HCT116 (cell line): ENCODE results near the gene IRX6.

Source experiments
- CTCF ChIP-seq, 3 experiments: fragments of 200-600 bp in 1 of 3; sonication (generic) in 1 of 3; IDR thresholded peaks in 2 of 3; conservative IDR thresholded peaks in 1 of 3; 2 replicates each; pipeline ENCODE4 v1.5.1; 2012 to 2017; ENCODE audit warnings: low read depth in 2 of 3, low read length in 2 of 3, antibody characterized with exemption in 1 of 3, borderline replicate concordance in 1 of 3, control low read depth in 1 of 3, mild to moderate bottlenecking in 1 of 3, mixed read lengths in 1 of 3, mixed run types in 1 of 3, moderate library complexity in 1 of 3; ENCODE audit not compliant: insufficient read depth in 1 of 3
- FOSL1 ChIP-seq: IDR thresholded peaks from 2 replicates; pipeline ENCODE4 v1.6.1; 2012; ENCODE audit warnings: low read depth
- JUND ChIP-seq: IDR thresholded peaks from 2 replicates; pipeline ENCODE4 v1.6.1; 2012
- POLR2AphosphoS5 ChIP-seq: IDR thresholded peaks from 2 replicates; pipeline ENCODE4 v1.6.1; 2011; ENCODE audit warnings: mild to moderate bottlenecking, low read depth, low read length, moderate library complexity
- RAD21 ChIP-seq: IDR thresholded peaks from 2 replicates; pipeline ENCODE4 v1.6.1; 2012; ENCODE audit warnings: low read depth, mild to moderate bottlenecking
- REST ChIP-seq: IDR thresholded peaks from 2 replicates; pipeline ENCODE4 v1.6.1; 2012; ENCODE audit warnings: low read depth
- SIN3A ChIP-seq: IDR thresholded peaks from 2 replicates; pipeline ENCODE4 v1.6.1; 2012; ENCODE audit warnings: low read depth
- SP1 ChIP-seq: IDR thresholded peaks from 2 replicates; pipeline ENCODE4 v1.6.1; 2012; ENCODE audit warnings: low read depth
- ZBTB33 ChIP-seq: IDR thresholded peaks from 2 replicates; pipeline ENCODE4 v1.6.1; 2011; ENCODE audit warnings: mild to moderate bottlenecking, low read length, moderate library complexity; ENCODE audit not compliant: insufficient replicate concordance; ENCODE audit errors: extremely low read depth

GRCh38 chr16:55325458-55326109, 1.6 kb downstream of the IRX6 start:
- TF ChIP-seq JUND (no peak), CTCF (IDR thresholded peaks at IDR 0.05 in 2 of 3, conservative IDR thresholded peaks at IDR 0.05 in 1 of 3; ENCODE audit: borderline replicate concordance in 1 of 3, insufficient read depth in 1 of 3, low read depth in 2 of 3, low read length in 2 of 3) (no peak), SIN3A (no peak), RAD21 (no peak), SP1 (no peak), ZBTB33 (no peak), FOSL1 (no peak), POLR2AphosphoS5 (no peak), REST (no peak)
